Colon (tissue), 2 donors: ENCODE results near the gene DNAJB6.
"Not testable (repeated sequence)": the region's sequence is repeated elsewhere in the genome, so short reads cannot be mapped to it uniquely, and the experiment has no call there.

Experiments
- FAIRE-seq: peaks from 2 replicates; lab custom pipeline; 2012; peaks lifted over from hg19 to GRCh38; lab: Jason Lieb, UNC
- donor health status: control.
- donor health status: control.

Gene DNAJB6

GRCh38 chr7:157323401-157323800 lies 13.4 kb upstream of the DNAJB6 start:
- no peak for FAIRE-seq

GRCh38 chr7:157329447-157329846 lies 7.4 kb upstream of the DNAJB6 start:
- no peak for FAIRE-seq

- FAIRE-seq: not testable (repeated sequence)
Measured at GRCh38 chr7:157330567-157330966, 6.2 kb upstream of the DNAJB6 start.

- not testable (repeated sequence) for FAIRE-seq
Measured at GRCh38 chr7:157331049-157331448, 5.8 kb upstream of the DNAJB6 start.

- FAIRE-seq: no peak
Measured at GRCh38 chr7:157335236-157335635, 1.6 kb upstream of the DNAJB6 start.

GRCh38 chr7:157335991-157336382 lies 817 bp upstream of the DNAJB6 start:
- no peak for FAIRE-seq

- FAIRE-seq: no peak
Measured at GRCh38 chr7:157337316-157338149, 729 bp downstream of the DNAJB6 start.

GRCh38 chr7:157339777-157340677 lies 3.2 kb downstream of the DNAJB6 start:
- FAIRE-seq: peak; percentile 41

- no peak for FAIRE-seq
Measured at GRCh38 chr7:157347217-157347904, 10.6 kb downstream of the DNAJB6 start.

- FAIRE-seq: no peak
Measured at GRCh38 chr7:157348548-157348947, 11.7 kb downstream of the DNAJB6 start.

GRCh38 chr7:157352516-157352915 lies 15.7 kb downstream of the DNAJB6 start:
- no peak for FAIRE-seq

- no peak for FAIRE-seq
Measured at GRCh38 chr7:157355784-157356511, 19.1 kb downstream of the DNAJB6 start.

- no peak for FAIRE-seq
Measured at GRCh38 chr7:157357129-157358040, 20.6 kb downstream of the DNAJB6 start.

GRCh38 chr7:157358041-157358752 lies 21.4 kb downstream of the DNAJB6 start:
- no peak for FAIRE-seq

GRCh38 chr7:157358753-157359096 lies 21.9 kb downstream of the DNAJB6 start:
- FAIRE-seq: no peak

- FAIRE-seq: no peak
Measured at GRCh38 chr7:157359581-157359980, 22.8 kb downstream of the DNAJB6 start.

- no peak for FAIRE-seq
Measured at GRCh38 chr7:157360483-157361025, 23.8 kb downstream of the DNAJB6 start.

- no peak for FAIRE-seq
Measured at GRCh38 chr7:157361537-157361936, 24.7 kb downstream of the DNAJB6 start.

GRCh38 chr7:157362729-157363128 lies 25.9 kb downstream of the DNAJB6 start:
- no peak for FAIRE-seq

GRCh38 chr7:157366722-157367121 lies 29.9 kb downstream of the DNAJB6 start:
- no peak for FAIRE-seq
